ENCODE data around the gene LUM.

Gene LUM, protein sequence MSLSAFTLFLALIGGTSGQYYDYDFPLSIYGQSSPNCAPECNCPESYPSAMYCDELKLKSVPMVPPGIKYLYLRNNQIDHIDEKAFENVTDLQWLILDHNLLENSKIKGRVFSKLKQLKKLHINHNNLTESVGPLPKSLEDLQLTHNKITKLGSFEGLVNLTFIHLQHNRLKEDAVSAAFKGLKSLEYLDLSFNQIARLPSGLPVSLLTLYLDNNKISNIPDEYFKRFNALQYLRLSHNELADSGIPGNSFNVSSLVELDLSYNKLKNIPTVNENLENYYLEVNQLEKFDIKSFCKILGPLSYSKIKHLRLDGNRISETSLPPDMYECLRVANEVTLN

DNA sequence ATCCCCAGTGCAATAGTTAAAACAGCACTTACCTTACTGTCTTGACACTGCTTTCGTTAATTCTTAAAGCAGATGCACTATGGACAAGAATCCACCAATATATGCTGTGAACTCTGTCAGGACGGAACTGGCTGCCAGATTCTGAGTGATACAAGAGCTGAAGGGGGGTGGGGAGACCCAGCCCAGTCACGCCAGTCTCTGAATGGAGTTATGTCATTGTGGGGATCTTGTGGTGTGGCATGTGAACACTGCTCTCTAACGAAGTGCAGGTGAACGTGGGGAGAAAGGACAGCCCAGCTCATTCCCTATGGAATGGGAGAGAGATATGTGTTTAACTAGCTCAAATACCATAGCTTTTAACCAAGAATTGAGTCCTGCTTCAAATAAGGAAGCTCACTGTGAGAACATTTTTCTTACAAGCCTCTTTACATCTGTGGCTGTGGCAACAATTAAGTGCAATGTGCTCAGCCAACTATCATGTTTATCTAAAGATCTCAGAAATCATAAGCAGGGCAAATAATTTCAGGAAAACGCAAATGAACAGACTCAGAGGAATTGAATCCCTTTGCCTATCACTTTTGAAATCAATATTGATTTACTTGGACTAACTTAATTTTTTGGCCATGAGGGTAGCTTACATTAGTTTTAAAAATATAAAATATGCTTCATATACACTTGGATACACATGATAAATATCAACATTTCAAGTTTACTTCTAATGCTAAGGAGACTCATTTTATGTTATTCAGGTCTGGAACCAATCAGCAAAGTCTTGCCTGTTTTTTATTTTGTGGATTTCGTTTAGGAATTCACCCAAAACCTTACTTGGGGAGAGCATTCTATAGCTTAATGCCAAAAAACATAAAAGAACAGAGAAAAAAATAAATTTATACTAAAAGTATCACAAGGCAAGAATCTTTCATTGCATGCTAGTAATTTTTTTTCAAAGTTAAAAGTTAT, at the start of gene LUM:
Gene LUM (minus strand): TSS at position 129 of the 960 bp plus-strand sequence. CDS start 2,515 bp downstream, outside the sequence.
- no peak for DNase-seq

DNA sequence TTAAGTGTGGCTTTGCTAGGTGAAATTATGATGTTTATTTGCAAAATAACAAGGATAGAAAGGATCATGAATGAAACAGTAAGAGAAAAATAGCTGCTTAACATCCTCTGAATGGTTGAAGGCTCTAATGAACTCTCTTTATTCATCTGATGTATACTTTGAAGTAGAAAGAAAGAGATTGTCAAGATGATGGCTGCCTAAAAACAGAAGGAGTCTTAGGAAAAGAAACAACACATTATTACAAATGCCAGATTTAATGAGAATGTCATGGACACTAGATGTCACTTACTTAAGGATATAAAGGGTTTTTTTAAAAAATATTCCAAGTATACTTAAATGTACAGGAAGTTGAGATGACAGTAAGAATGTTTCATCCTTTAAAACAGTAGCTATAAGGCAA, 49.7 kb upstream of the LUM start:
- no peak for DNase-seq

DNA sequence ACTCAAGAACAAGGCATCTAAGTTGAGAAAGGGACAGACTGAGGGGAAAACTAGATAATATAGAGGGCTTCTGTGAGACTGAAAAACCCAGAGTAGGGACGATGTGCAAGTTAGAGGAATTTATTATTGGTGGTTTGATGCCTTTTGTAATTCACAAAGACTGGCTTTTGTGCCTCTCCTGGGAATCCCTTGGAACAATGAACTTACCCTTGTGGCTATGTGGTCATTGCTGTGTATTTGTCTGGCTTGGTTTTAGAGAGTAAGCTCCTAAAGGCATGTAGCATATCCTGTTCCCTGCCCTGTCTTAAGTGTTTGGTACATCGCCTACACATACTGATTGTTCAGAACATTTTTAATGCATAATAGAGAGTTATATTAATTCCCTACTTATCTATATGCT, 44.7 kb upstream of the LUM start:
- DNase-seq = no peak

DNA sequence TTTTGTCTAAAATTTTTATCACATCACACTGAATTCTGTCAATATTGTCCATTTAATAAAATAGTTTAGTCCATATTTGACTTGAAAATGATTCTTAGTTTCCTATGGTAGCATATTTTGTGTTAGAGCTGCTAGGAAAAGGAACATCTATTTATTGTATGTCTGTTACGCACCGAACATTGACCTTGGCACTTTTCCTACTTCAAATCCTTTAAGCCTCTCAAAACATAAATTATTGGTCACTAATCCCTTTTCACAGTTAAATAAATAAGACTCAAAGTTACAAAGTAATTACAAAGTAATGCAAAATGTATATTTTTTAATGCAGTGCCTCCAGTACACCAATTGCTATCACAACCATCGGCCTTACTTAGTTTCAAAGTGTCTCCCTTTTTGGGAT, 42.8 kb upstream of the LUM start:
- DNase-seq = no peak

DNA sequence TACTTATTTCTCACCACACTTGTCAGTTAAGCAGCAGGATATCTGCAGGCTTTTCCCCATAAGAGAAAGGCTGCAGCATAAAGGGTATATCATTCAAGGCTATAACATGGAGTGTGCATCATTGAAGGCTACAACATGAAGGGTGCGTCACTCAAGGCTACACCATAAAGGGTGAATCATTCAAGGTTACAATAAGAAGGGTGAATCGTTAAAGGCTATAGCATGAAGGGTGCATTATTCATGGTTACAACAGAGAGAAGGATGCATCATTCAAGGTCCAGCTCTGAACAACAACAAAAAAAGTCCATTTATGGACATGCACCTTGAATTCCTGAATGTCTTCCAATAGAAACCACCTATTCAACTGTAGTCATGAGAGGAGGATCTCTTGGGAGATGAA, 32.8 kb upstream of the LUM start:
- DNase-seq = no peak

DNA sequence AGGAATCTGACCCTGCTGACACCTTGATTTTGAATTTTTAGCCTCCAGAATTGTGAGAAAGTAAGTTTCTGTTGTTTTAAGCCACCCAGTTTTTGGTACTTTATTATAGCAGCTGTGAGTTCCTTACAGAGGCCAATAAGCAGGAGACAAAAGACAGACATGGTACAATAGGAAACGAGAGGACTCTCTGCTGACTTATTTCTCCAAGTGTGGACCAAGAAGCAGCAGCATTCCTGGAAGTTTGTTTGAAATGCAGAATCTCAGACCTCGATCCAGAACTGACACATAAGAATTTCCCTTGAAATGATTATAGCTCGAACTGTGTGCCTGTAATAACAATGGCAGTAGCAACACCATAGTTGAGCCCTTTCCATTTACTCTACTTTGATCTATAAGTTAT, 31.9 kb upstream of the LUM start:
- no peak for DNase-seq

DNA sequence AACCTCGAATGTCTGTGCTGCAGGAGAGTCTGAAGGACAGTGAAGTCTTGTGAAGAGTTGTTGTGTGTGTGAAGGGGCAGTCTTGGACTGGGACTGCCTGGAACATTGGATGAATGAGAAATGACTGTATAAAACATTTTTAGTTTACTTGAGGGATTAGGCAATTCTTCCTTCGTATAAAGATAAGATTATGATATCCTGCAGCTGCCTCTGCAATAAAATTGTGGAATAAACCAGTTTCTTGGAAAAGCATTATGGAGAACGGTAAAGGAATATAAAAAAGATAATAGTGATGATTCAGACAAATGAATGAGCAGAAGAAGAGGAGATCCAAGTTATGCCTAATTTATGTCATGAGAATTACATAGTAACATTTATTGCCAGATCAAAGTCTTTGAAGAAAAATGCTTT, 30.9 kb upstream of the LUM start:
- DNase-seq = no peak

DNA sequence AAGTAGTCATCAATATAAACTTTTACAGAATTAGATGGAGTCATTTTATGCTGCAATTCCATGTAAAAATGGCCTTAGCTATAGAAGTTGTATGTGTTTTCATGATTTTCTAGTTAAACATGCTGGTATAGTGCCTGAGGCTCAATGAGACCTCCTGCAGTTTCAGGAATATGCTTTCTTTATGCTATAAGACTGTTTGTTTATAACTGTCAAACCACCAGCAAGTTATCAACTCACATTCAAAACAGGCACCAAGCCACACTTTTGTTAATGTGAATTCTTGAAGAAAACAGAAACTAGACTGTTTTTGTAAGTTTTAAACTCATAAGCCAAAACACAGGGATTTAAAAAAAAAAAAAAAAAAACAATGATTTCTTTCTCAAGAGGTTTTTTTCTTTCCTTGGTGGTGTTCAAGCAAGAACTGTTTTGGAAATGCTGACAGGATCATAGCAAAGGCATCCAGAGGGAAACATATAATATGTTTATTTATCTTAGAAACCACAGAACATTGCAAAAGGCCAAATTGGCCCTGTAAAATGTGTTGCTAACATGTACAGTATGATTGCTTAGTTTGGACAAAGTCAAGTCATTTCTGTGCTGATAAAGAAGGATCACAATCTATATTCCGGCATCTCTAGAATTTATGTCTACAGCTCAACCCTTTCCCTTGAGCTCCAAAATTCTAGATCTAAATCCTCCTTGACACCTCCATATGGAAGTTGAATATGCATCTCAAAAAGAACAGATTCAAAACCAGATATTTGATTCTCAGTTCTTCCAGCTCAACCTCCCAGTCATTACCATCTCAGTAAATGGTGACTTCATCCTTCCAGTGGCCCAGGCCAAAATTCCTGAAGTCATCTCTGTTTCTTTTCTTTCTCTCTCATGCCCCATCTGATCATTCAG, 29.0 kb upstream of the LUM start:
- no peak for DNase-seq

DNA sequence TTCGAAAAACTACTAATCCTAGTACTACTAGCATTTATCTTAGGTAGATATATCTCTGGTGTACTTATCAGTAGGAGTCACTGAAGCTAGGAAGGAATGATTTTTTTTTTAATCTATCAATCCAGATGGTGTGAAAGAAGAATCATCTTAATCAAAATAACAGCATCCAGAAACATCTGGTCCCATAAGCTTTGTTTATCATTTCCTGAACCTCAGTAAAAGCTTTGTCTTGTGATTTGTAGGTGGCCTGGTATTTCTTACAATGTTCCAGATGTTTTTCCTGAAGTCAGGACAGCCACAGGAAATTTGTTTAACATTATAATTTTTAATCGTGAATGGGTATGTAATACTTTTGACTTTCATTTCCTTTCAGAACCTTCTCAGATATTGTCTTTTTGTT, 28.0 kb upstream of the LUM start:
- DNase-seq = no peak

DNA sequence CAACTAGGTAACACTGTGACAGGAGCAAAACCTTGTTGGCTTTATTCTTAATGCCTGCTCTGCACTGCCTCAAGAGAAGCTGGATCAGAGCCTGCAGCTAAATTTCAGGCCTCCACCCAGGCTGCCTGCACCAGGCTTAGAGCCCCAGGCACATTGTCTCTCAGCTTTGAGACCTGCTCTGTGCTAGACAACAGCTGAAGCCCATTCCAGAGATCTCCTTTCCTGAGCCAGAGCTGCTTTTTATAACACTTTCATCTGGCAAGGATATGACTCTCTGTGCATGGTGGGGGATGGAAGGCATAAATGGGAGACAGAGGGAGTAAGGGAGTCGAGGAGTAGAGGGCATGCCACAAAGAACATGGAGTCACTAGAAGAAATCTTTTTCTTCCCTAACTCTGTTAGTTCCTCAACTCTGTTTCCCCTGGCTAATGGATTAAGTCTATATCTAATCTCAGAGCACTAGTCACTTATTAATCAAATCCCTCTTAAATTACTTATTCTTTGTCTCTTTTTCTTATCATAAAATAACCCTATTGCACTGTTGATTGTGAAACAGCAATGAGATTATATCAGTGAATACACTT, 27.1 kb upstream of the LUM start:
- DNase-seq = no peak

DNA sequence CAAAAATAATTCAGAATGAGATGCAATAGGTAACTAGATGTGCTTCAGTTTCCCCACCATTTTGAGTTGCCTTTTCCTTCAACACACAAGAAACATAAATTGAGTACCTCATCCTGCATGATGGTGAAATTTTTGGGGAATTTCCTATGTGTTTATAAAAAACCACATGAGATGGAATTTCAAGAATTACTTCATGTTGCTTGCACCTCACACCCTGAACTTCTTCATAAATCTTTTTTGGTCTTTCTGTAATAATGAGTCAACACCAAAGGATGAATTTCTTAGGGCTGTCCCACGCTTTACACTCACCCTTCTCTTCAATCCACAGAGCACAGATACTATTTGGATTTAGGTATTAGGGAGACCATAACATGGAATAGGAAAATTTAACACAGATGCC, 22.6 kb upstream of the LUM start:
- no peak for DNase-seq

DNA sequence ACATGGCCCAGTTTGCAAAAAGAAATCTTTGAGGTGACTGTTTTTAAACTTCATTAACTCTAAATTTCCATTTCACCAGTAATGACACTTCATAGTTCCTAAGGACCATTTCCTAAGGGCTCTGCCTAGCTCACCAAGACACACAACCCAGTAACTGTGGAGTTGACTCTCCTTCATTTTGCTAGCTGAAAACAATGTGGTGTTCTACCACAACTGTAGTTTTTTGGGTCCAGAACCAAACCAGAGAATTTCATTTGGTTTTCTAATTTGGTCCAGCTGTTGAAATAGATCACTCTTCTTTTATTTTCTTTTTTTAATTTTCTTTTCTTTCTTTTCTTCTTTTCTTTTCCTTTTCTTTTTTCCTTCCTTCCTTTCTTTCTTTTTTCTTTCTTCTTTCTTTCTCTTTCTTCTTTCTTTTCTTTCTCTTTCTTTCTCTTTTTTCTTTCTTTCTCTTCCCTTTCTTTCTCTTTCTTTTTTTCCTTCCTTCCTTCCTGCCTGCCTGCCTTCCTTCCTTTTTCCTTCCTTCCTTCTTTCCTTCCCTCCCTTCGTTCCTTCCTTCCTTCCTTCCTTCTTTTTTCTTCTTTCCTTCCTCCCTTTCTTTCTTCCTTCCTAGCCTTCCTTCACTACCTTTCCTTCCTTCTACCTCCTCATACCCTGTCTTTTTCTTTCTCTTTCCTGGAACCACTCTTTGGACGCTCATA, 18.5 kb upstream of the LUM start:
- DNase-seq = no peak

DNA sequence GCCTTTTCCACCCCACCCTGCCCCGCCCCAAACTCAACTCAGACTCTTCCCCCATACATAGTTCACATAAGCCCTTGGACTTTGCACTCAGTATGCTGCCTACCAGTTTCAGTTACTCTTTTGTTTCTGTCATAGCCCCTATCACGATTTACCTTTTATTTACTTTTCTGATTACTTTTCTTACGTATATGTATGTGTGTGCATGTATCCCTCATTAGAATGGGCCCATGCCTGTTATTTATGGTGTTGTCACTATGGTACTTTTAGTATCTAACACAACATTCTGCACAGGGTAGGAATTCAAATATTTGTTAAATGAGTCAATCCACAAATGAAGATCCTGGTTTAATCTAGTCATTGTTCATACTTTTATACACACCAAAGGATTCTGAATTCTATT, 16.5 kb upstream of the LUM start:
- DNase-seq = no peak

DNA sequence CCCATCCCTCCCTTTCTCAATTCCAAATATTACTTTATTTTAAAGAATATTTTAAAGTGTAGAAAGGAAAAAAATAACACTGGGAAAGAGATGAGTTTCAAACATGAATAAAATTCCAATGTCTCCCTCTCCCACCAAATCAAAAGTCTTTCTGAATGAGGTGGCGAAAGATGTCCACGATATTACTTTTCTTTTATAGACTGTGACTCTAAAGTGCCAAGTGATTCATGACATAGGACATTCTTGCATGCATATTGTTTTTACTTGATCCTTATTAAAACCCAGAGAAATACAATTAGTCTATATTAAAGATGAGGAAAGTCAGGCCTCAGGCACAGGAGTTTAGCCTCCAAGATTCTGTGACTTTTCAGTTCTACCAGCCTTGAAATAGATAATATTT, 16.0 kb upstream of the LUM start:
- DNase-seq = no peak

DNA sequence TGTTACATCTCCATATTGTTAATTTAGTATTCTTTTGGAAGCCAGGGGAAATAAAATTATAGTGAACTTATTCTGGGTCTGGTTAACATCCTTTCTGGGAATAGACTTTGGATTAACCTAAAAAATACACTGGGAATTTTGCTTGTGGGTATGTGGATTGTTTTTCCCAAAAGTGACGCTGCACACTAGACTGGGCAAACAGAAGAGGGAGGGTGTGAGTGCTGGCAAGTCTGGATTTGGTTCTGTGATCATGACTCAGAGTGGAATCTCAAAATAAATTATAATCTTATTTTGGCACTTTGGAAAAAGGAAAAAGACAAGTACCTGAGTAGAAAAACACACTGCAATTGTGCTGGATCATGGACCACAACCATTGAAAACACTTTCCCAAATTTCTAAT, 15.2 kb upstream of the LUM start:
- no peak for DNase-seq

DNA sequence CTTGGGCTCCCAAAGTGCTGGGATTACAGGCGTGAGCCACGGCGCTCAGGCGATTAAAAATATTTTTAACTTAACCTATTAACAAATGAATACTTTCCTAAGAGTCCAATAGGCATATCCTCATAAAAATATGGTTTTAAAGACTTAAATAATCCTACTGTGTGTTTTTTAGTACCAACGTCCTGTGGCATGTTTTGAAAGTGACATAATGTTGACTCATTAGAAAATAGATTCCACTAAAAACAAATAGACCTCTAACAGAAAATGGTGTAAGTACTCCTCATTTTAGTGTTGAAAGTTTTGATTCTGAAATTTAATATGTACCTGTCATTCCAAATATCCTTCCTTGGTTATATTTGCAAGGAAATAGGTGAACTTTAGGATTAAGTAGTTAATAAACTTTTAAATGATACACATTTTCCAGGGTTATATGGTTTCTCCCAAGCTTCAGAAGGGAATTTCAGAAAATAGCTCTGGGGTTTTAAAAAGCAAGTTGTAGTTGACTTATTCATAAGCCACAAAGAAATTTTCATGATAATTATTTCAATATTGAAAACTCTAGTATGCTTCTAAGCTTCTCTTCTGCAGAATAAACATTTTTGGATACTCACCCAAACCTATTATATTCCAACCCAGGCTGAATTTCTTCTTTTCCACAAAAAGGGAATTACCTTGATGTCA, 12.1 kb upstream of the LUM start:
- no peak for DNase-seq

DNA sequence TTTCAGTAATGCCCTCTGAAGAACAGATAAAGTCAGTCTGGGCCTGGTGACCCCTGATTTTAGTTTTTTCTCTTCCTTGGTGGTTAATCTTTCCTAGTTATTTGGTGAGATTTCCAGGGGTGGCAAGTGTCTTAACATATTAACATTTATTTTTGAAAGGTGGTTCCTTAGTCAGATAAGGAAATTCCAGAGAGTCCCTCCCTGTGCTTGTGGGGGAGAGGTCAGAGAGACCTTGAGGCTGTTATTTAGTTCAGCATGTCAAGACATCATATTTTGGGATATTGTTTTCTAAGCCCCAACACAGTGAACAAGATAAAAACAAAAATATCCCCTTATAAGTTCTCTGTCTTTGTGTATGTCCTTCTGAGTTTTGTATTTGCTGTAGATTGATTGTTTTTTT, 9.5 kb upstream of the LUM start:
- DNase-seq = no peak

DNA sequence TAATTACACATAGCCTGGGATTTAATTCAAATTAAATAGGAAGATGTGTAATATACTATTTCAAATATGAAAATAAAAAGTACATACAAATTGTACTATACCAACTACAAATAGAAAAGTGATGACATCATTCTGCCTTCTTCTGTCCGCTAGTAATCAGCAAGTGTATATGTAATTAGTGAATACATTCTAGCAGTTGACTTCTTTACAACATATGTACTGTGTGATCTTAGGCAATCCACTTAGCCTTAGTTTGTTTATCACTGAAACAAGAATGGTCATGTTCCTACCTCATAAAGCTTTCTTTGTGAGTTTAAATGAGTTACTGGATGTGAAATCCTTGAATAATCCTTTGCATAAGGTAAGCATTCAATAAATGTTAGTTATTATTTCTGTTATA, 7.8 kb upstream of the LUM start:
- DNase-seq = no peak

DNA sequence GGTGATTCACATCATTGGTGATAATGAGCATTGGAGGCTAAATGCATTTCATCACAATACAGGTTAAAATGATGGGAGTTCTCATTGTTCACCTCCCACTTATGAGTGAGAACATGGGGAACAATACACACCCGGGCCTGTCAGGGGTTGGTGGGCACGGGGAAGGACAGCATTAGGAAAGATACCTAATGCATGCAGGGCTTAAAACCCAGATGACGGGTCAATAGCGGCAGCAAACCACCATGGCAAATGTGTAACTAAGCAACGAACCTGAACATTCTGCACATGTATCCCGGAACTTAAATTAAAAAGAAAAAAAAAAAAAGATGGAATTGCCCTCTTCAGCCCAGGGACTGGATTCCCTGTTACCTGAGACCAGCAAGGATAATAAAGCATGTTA, 2.3 kb upstream of the LUM start:
- no peak for DNase-seq

DNA sequence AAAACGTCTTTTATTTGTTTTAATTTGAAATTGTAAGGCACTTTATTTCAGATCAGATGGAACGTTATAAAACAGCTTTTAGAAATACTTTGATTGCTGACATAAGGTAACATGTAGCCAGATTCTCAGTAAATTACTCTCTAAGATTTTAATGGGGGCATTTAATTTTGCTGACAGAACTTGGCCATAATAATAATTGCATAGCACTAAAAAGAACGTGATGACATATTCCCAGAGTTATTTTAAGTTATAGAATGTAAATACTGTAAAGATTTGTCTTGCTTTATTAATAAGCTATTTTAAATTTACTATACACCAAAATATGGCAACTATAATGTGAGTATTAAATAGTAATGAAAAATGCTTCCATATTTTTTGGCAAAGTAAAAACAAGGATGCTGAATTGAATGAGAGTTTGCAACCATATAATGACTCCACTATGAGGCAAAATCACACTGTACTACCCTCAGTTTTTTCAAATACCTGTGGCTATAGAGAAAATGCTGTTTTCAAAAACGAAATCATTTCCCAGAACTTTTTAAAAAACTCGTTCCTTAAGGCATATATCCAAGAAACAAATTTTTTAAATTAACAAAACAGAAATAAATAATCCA, 876 bp downstream of the LUM start:
- DNase-seq = no peak

Data from AML-193 (cell line).